ENCODE data around the gene LGALS3.

Gene LGALS3

DNA sequence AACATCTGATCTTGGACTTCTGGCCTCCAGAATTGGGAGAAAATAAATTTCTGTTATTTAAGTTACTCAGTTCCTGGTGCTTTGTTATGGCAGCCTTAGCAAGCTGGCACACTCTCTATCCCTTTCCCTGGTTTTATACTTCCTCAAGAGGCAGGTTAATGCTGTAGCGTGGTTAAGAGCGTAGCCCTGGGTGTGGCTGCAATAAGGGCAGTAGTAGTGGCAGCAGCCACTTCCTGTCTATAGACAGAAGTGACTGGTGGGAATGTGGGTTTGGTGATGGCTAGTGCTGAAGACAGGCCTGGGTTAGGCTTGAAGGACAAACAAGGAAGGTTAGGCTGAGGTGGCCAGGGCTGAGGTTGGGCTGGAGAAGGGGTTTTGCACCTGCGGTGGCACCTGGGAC, 3.6 kb upstream of the LGALS3 start:
- peaks cover 12% of the 10 kb centered on the region for H3K4me1 ChIP-seq
- no peak overlapping the region for H3K4me3 ChIP-seq (ENCODE audit: low read depth, low read length)
- no peaks in the 10 kb centered on the region for H3K9me3 ChIP-seq (ENCODE audit: control insufficient read depth, low read length)
- no peaks in the 10 kb centered on the region for H3K27me3 ChIP-seq (ENCODE audit: control insufficient read depth, insufficient read depth, low read length)
- no peak overlapping the region for H3K4me2 ChIP-seq (ENCODE audit: low read length)
- no peak overlapping the region for H3K27ac ChIP-seq
- TF ChIP-seq CTCF (IDR thresholded peaks at IDR 0.05) = no peak
- H3K36me3 ChIP-seq (ENCODE audit: control insufficient read depth, insufficient read depth, low read length) = no peaks in the 10 kb centered on the region
- no peak overlapping the region for H3K9ac ChIP-seq
- no peaks in the 10 kb centered on the region for H3K79me2 ChIP-seq
- H2AFZ ChIP-seq = no peak overlapping the region

DNA sequence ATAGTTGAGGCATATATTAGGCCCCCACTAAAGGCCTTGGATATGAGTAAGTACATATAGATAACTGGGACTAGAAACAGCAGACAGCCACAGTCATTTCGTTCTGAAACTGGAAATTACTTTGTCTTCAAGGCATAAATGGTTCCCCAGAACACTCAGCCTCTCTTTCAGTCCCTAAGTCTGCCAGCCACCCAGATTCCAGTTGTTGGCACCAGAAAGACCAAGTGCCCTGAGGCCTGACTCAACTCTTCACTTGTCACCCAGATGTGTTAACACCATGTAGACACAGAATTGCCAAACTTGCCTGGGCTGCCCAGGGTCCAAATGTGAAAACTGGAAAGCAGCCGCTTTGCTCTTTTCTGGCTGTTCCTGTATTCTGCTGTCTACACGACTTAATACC, 3.0 kb upstream of the LGALS3 start:
- Histone ChIP-seq H3K4me1 (peaks cover 12% of the 10 kb centered on the region), H3K27ac (no peak overlapping the region), H3K27me3 (ENCODE audit: control insufficient read depth, insufficient read depth, low read length) (no peaks in the 10 kb centered on the region), H3K9ac (no peak overlapping the region), H3K9me3 (ENCODE audit: control insufficient read depth, low read length) (no peaks in the 10 kb centered on the region), H3K4me3 (ENCODE audit: low read depth, low read length) (no peak overlapping the region), H3K4me2 (ENCODE audit: low read length) (no peak overlapping the region), H2AFZ (no peak overlapping the region), H3K79me2 (no peaks in the 10 kb centered on the region), H3K36me3 (ENCODE audit: control insufficient read depth, insufficient read depth, low read length) (no peaks in the 10 kb centered on the region)
- no peak for TF ChIP-seq CTCF (IDR thresholded peaks at IDR 0.05)

DNA sequence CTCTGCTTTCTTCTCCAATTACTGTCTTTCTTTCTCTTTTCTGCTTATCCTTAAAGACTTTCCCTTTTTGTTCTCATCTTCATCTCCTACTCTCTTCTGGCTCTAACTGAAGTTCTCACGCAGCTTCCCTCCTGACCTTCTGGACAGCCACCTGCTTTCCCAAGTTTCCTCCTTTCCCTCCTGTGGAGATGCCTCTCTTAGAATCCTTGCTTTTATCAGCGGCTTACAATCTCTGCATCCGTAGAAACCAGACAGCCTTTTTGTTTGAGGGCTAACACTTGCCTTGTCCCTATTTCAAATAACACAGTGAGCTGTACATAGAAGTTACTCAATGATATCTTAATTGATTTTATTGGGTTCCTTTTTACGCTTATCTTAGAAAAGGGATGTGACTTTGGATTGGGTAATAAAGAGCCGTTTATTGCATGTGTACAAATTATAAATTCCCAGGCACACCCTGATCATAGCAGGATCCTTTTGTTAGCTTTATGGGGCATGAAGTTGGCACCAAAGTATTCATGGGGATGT, 2.1 kb upstream of the LGALS3 start:
- Histone ChIP-seq H3K9me3 (ENCODE audit: control insufficient read depth, low read length) (no peaks in the 10 kb centered on the region), H3K36me3 (ENCODE audit: control insufficient read depth, insufficient read depth, low read length) (no peaks in the 10 kb centered on the region), H3K9ac (no peak overlapping the region), H3K4me3 (ENCODE audit: low read depth, low read length) (no peak overlapping the region), H3K4me2 (ENCODE audit: low read length) (no peak overlapping the region), H3K4me1 (peaks cover 10% of the 10 kb centered on the region), H3K79me2 (no peaks in the 10 kb centered on the region), H3K27me3 (ENCODE audit: control insufficient read depth, insufficient read depth, low read length) (no peaks in the 10 kb centered on the region), H3K27ac (no peak overlapping the region), H2AFZ (no peak overlapping the region)
- no peak for TF ChIP-seq CTCF (IDR thresholded peaks at IDR 0.05)

- no peak overlapping the region for H3K9ac ChIP-seq
- no peaks in the 10 kb centered on the region for H3K36me3 ChIP-seq (ENCODE audit: control insufficient read depth, insufficient read depth, low read length)
- no peak overlapping the region for H2AFZ ChIP-seq
- H3K4me2 ChIP-seq (ENCODE audit: low read length) = no peak overlapping the region
- H3K9me3 ChIP-seq (ENCODE audit: control insufficient read depth, low read length) = no peaks in the 10 kb centered on the region
- no peaks in the 10 kb centered on the region for H3K79me2 ChIP-seq
- no peaks in the 10 kb centered on the region for H3K27me3 ChIP-seq (ENCODE audit: control insufficient read depth, insufficient read depth, low read length)
- H3K27ac ChIP-seq = no peak overlapping the region
- no peak overlapping the region for H3K4me3 ChIP-seq (ENCODE audit: low read depth, low read length)
- no peak for TF ChIP-seq CTCF (IDR thresholded peaks at IDR 0.05)
- H3K4me1 ChIP-seq = peaks cover 5% of the 10 kb centered on the region
These were observed 1.5 kb upstream of the LGALS3 start for GRCh38 chr14:55127460-55127951.

GRCh38 chr14:55128386-55129085, 516 bp upstream of the LGALS3 start:
- Histone ChIP-seq H3K9ac (no peak overlapping the region), H3K4me2 (ENCODE audit: low read length) (peak overlapping the region; percentile 70), H3K4me1 (no peaks in the 10 kb centered on the region), H3K27me3 (ENCODE audit: control insufficient read depth, insufficient read depth, low read length) (no peaks in the 10 kb centered on the region), H3K9me3 (ENCODE audit: control insufficient read depth, low read length) (no peaks in the 10 kb centered on the region), H3K4me3 (ENCODE audit: low read depth, low read length) (peak overlapping the region; percentile 36), H3K79me2 (no peaks in the 10 kb centered on the region), H3K27ac (no peak overlapping the region), H2AFZ (peak overlapping the region; percentile 85), H3K36me3 (ENCODE audit: control insufficient read depth, insufficient read depth, low read length) (no peaks in the 10 kb centered on the region)
- no peak for TF ChIP-seq CTCF (IDR thresholded peaks at IDR 0.05)
